ENCODE measurements around the gene ZFYVE16. TPM values are rescaled to one million over a fixed set of nuclear protein-coding genes. Genes with fewer than 3 reads are reported as not detected.
"Not testable (repeated sequence)": the region's sequence is repeated elsewhere in the genome, so short reads cannot be mapped to it uniquely, and the experiment has no call there.

ZFYVE16 gene
- total and polyA plus RNA-seq, 5 experiments from 2014 or later: 1.7 to 27.0 (median 4.1) TPM

- POLR2A ChIA-PET: interaction anchor here (0.6 kb wide), 2 partner anchors 594 to 791 kb away, joined by 4 to 7 read pairs; no protein-coding TSS in a partner anchor
- H3K4me1 Mint-ChIP-seq: peaks cover 10 to 13% (median 11%) of the 10 kb centered on the region in 4 donors
- not testable (repeated sequence) for ATAC-seq, DNase-seq, H3K27ac Mint-ChIP-seq, H3K4me3 Mint-ChIP-seq, H3K27me3 Mint-ChIP-seq
- H3K36me3 Mint-ChIP-seq: peaks cover 16 to 36% (median 19%) of the 10 kb centered on the region in 3 donors
- peaks cover 0 to 27% (median 13%) of the 10 kb centered on the region in 9 donors for H3K9me3 Mint-ChIP-seq
These were observed 16.5 kb downstream of the ZFYVE16 start for GRCh38 chr5:80424365-80424764.

- Mint-ChIP-seq H3K4me1 (peaks cover 0 to 8% (median 1%) of the 10 kb centered on the region in 4 donors), H3K27me3 (no peaks in the 10 kb centered on the region), H3K36me3 (peaks cover 20 to 44% (median 40%) of the 10 kb centered on the region in 3 donors), H3K4me3 (no peak overlapping the region), H3K9me3 (peaks cover 0 to 3% (median 0%) of the 10 kb centered on the region in 9 donors), H3K27ac (no peak overlapping the region)
- POLR2A ChIA-PET: no interaction called here
- DNase-seq (no peak), ATAC-seq (no peak)
These were observed 27.6 kb downstream of the ZFYVE16 start for GRCh38 chr5:80435476-80435875.

- Mint-ChIP-seq H3K4me3 (no peak overlapping the region), H3K4me1 (peaks cover 0 to 8% (median 1%) of the 10 kb centered on the region in 4 donors), H3K9me3 (peaks cover 0 to 3% (median 0%) of the 10 kb centered on the region in 9 donors), H3K27me3 (no peaks in the 10 kb centered on the region), H3K36me3 (peaks cover 30 to 62% (median 42%) of the 10 kb centered on the region in 3 donors), H3K27ac (no peak overlapping the region)
- POLR2A ChIA-PET: no interaction called here
- DNase-seq: no peak
- ATAC-seq: no peak
These were observed 29.5 kb downstream of the ZFYVE16 start for GRCh38 chr5:80437326-80437725.

- Mint-ChIP-seq H3K27ac (no peak overlapping the region), H3K4me1 (peaks cover 0 to 8% (median 1%) of the 10 kb centered on the region in 4 donors), H3K4me3 (no peak overlapping the region), H3K27me3 (no peaks in the 10 kb centered on the region), H3K36me3 (peaks cover 30 to 70% (median 42%) of the 10 kb centered on the region in 3 donors), H3K9me3 (no peaks in the 10 kb centered on the region)
- POLR2A ChIA-PET: no interaction called here
- DNase-seq (no peak), ATAC-seq (no peak)
These were observed 30.9 kb downstream of the ZFYVE16 start for GRCh38 chr5:80438739-80439138.

DNA sequence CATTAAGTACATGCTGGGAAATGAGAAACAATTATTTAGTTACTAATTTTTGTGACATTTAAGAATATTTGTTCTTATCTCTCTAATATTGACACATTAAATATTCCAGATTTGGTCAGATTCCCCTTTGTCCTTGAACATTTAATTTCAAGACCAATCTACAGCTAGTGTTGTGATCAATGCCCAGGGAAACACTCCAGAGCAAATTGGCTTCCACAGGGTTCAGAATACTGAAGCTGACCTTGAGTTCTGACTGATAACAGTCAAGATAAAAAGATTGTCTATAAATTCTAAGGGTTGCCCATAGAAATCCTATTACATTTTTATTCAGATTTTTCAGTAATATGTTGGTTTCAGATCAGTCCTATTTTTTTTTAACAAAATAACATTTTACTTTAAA is 31.3 kb downstream of the ZFYVE16 start:
- POLR2A ChIA-PET: no interaction called here
- H3K27me3 Mint-ChIP-seq: no peaks in the 10 kb centered on the region
- no peaks in the 10 kb centered on the region for H3K9me3 Mint-ChIP-seq
- H3K27ac Mint-ChIP-seq: no peak overlapping the region
- ATAC-seq: no peak
- no peak overlapping the region for H3K4me3 Mint-ChIP-seq
- H3K4me1 Mint-ChIP-seq: peaks cover 0 to 8% (median 1%) of the 10 kb centered on the region in 4 donors
- H3K36me3 Mint-ChIP-seq: peaks cover 30 to 68% (median 41%) of the 10 kb centered on the region in 3 donors
- DNase-seq: no peak

DNA sequence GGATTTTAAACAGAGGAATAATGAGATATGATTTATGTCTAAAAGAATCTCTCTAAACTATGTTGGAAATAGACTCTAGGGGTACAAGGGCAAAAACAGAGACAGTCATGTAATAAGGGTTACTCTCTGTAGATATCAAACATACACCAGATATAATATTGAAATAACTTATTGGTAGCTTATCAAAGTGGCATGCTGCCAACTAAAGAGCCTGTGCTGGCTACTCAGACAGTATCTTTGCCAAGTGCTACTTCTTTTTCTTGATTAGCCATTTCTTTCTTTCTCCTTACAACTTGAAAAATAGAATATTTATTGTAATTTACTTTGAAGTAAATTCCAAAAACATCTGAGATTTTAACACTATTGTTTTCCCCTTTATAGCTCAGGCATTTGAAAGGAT is 34.9 kb downstream of the ZFYVE16 start:
- Mint-ChIP-seq H3K9me3 (no peaks in the 10 kb centered on the region), H3K36me3 (peaks cover 14 to 66% (median 26%) of the 10 kb centered on the region in 3 donors), H3K27me3 (no peaks in the 10 kb centered on the region), H3K27ac (no peak overlapping the region), H3K4me1 (peaks cover 0 to 5% (median under 1%) of the 10 kb centered on the region in 4 donors), H3K4me3 (no peak overlapping the region)
- no peak for DNase-seq
- ATAC-seq: no peak
- POLR2A ChIA-PET: no interaction called here

GRCh38 chr5:80453366-80453765 is 45.5 kb downstream of the ZFYVE16 start:
- Mint-ChIP-seq H3K27ac (no peak overlapping the region), H3K9me3 (no peaks in the 10 kb centered on the region), H3K36me3 (peaks cover 5 to 73% (median 45%) of the 10 kb centered on the region in 3 donors), H3K4me3 (no peak overlapping the region), H3K4me1 (no peaks in the 10 kb centered on the region), H3K27me3 (no peaks in the 10 kb centered on the region)
- ATAC-seq (no peak), DNase-seq (no peak)
- POLR2A ChIA-PET: no interaction called here

DNA sequence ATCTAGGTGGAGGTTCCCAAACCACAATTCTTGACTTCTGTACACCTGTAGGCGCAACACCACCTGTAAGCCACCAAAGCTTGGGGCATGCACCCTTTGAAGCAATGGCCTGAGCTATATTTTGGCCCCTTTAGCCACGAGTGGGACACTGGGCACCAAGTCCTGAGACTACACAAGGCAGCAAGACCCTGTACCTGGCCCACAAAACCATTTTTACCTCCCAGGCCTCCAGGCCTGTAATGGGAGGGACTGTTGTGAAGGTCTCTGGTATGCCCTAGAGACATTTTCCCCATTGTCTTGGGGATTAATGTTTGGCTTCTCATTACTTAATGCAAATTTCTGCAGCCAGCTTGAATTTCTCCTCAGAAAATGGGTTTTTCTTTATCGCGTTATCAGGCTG is 55.4 kb downstream of the ZFYVE16 start:
- H3K4me3 Mint-ChIP-seq: no peak overlapping the region
- no peak for DNase-seq
- H3K9me3 Mint-ChIP-seq: peaks cover 5 to 48% (median 21%) of the 10 kb centered on the region in 9 donors

GRCh38 chr5:80466669-80467485 is 59.0 kb downstream of the ZFYVE16 start:
- H3K4me1 Mint-ChIP-seq: no peaks in the 10 kb centered on the region
- DNase-seq (no peak), ATAC-seq (no peak)
- H3K9me3 Mint-ChIP-seq: peaks cover 9 to 61% (median 31%) of the 10 kb centered on the region in 9 donors
- no peak overlapping the region for H3K4me3 Mint-ChIP-seq
- no peaks in the 10 kb centered on the region for H3K27me3 Mint-ChIP-seq
- H3K36me3 Mint-ChIP-seq: peaks cover 61 to 95% (median 75%) of the 10 kb centered on the region in 3 donors
- no peak overlapping the region for H3K27ac Mint-ChIP-seq
- POLR2A ChIA-PET: no interaction called here

More for the DNA sequence above, 55.4 kb downstream of the ZFYVE16 start:
- H3K27ac Mint-ChIP-seq: no peak overlapping the region
- POLR2A ChIA-PET: no interaction called here
- ATAC-seq: no peak
- no peaks in the 10 kb centered on the region for H3K4me1 Mint-ChIP-seq
- peaks cover 63 to 86% (median 85%) of the 10 kb centered on the region in 3 donors for H3K36me3 Mint-ChIP-seq
- H3K27me3 Mint-ChIP-seq: no peaks in the 10 kb centered on the region

DNA sequence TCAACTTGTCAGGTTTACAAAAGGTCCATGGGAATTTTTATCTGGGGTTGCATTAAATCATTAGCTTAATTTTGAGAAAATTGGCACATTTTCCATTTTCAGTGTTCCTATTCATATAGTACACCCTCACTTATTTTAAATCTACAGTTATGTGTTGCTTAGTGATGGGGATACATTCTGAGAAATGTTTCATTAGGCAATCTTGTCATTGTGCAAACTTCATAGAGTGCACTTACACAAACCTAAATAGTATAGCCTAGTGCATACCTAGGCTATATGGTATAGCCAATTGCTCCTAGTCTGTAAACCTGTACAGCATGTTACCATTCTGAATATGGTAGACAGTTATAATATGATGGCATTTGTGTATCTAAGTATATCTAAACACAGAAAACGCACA is 60.3 kb downstream of the ZFYVE16 start:
- Mint-ChIP-seq H3K27ac (no peak overlapping the region), H3K4me3 (no peak overlapping the region), H3K36me3 (peaks cover 57 to 89% (median 69%) of the 10 kb centered on the region in 3 donors), H3K27me3 (no peaks in the 10 kb centered on the region), H3K9me3 (peaks cover 9 to 54% (median 31%) of the 10 kb centered on the region in 9 donors), H3K4me1 (no peaks in the 10 kb centered on the region)
- ATAC-seq (no peak), DNase-seq (no peak)
- POLR2A ChIA-PET: no interaction called here

- peaks cover 0 to 32% (median 9%) of the 10 kb centered on the region in 9 donors for H3K9me3 Mint-ChIP-seq
- H3K27me3 Mint-ChIP-seq, H3K4me1 Mint-ChIP-seq, POLR2A ChIA-PET, DNase-seq, ATAC-seq, H3K4me3 Mint-ChIP-seq, H3K27ac Mint-ChIP-seq: not testable (repeated sequence)
- peaks cover 50 to 84% (median 66%) of the 10 kb centered on the region in 3 donors for H3K36me3 Mint-ChIP-seq
These were observed 62.8 kb downstream of the ZFYVE16 start for GRCh38 chr5:80470631-80471030.

- ATAC-seq: no peak
- H3K27ac Mint-ChIP-seq: no peak overlapping the region
- no peaks in the 10 kb centered on the region for H3K4me1 Mint-ChIP-seq
- H3K27me3 Mint-ChIP-seq: no peaks in the 10 kb centered on the region
- POLR2A ChIA-PET: no interaction called here
- DNase-seq: no peak
- no peak overlapping the region for H3K4me3 Mint-ChIP-seq
- peaks cover 24 to 52% (median 47%) of the 10 kb centered on the region in 3 donors for H3K36me3 Mint-ChIP-seq
- peaks cover 0 to 19% (median 5%) of the 10 kb centered on the region in 9 donors for H3K9me3 Mint-ChIP-seq
These were observed 67.1 kb downstream of the ZFYVE16 start for GRCh38 chr5:80474929-80475328.

GRCh38 chr5:80479713-80480112 is 71.8 kb downstream of the ZFYVE16 start:
- no peak for DNase-seq
- H3K9me3 Mint-ChIP-seq: peaks cover 0 to 32% (median 16%) of the 10 kb centered on the region in 9 donors
- no peaks in the 10 kb centered on the region for H3K27me3 Mint-ChIP-seq
- H3K4me3 Mint-ChIP-seq: no peak overlapping the region
- peaks cover 22 to 36% (median 35%) of the 10 kb centered on the region in 3 donors for H3K36me3 Mint-ChIP-seq
- no peaks in the 10 kb centered on the region for H3K4me1 Mint-ChIP-seq
- no peak for ATAC-seq
- POLR2A ChIA-PET: no interaction called here
- H3K27ac Mint-ChIP-seq: no peak overlapping the region
